ENCODE data around the gene HEG1.

GRCh38 chr3:124924741-124925140 lies 131.1 kb downstream of the HEG1 start:
- TF ChIP-seq CTCF (conservative IDR thresholded peaks at IDR 0.05; ENCODE audit: low read depth in 2 of 2) (no peak), STAT1 (IDR thresholded peaks at IDR 0.05; ENCODE audit: unreplicated experiment) (no peak), NANOG (IDR thresholded peaks at IDR 0.05; ENCODE audit: borderline replicate concordance) (no peak), REST (IDR thresholded peaks at IDR 0.05; ENCODE audit: unreplicated experiment) (no peak), POLR2AphosphoS5 (IDR thresholded peaks at IDR 0.05; ENCODE audit: low read depth) (no peak), EZH2 (IDR thresholded peaks at IDR 0.05; ENCODE audit: low read depth, unreplicated experiment) (no peak), EZH2phosphoT487 (IDR thresholded peaks at IDR 0.05; ENCODE audit: unreplicated experiment) (no peak)
